Stimulated activated CD4-positive, alpha-beta T cell treated with anti-CD3 and anti-CD28 coated beads, Interleukin-12 subunit alpha, Interleukin-12 subunit beta, amount 100 ng/mL, for 48 hours (primary cell): ENCODE results near the gene HBS1L.
"Not testable (repeated sequence)": the region's sequence is repeated elsewhere in the genome, so short reads cannot be mapped to it uniquely, and the experiment has no call there.

Experiments
- DNase-seq, 3 donors: peaks; one replicate each; pipeline ENCODE4 v3.0.0-alpha.2; 2020; ENCODE audit warnings: low read depth in 2 of 3, low spot score in 1 of 3

The HBS1L gene

DNA sequence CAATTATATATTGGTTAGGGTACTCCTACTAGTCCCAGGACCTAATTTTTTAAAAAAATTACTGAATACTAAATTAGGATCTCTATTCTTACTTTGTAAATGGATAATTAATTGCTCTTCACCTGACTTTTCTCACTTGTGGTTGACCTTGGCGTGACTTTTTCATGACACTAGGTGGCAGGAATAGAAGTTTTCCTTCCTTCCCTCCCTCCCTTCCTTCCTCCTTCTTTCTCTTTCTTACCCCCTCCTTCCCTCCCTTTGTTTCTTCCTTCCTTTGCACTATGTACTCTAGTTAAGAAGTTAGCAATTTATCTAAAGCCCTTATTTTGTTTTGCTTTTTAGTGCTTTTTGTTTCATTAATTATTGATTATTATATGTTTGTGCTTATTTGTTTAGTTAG is 20.4 kb upstream of the HBS1L start:
- no peak for DNase-seq

DNA sequence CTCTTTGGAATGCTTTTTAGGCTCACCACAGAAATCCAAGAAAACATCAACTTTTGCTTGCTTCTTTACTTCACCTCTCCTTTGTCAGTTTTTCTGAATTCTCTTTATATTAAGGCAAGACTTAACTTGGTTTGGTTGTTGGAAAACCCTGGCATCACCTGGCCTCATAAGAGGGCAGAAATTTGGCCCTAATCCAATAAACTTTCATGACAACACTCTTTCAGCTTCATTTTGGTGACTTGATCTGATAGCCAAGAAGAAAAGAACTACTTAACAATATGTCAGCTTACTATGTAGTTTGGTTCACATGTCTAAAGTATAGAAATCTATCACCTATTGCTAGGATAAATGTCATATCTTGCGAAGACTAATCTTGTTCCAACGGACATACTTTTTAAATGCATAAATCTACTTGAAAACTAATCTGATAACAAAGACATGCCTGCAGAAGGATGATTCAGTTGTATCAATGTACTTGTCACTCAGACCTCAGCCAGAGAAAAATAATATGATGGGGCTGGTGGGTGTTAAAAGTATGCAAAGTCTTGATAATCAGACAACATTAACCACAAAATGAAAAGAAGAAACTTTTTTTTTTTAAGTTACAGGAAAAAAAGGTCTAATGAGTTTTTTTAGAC is 19.3 kb upstream of the HBS1L start:
- no peak for DNase-seq

DNA sequence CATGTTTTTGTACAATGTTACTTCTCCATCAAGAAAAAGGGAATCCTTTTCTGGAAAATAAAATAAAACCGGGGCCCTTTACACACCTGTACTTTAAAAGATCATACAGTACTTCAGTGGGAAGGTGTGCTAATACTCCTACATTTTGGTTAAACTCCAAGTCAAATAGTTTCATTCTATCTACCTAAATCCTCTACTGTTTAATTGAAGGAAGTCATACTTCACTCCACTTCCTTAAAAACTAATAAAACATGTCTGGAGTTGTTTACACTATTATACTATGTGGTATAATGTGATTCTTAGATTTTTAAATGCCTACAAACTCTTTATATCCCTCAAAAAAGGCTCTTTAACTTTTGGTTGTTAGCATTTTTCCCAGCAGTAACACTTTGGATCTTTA is 18.6 kb upstream of the HBS1L start:
- DNase-seq = no peak

DNA sequence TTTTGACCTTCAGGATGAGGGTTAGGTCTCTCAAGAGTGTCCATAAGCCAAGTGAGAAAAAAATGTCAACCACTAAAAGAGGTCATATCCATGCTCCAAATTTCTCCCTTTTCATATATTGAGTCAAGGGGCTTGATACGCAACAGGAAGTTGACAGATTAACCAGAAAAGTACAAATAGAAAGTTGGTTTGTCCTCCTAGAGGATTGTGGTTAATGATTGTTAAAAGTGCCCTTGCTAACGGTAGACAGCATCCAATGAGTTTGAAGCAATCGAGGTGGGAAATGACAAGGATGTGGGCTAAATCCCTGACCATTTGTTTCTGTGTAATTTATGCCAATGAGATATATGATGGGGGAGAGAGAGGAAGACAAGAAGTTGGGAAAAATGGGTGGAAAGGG is 18.1 kb upstream of the HBS1L start:
- no peak for DNase-seq

DNA sequence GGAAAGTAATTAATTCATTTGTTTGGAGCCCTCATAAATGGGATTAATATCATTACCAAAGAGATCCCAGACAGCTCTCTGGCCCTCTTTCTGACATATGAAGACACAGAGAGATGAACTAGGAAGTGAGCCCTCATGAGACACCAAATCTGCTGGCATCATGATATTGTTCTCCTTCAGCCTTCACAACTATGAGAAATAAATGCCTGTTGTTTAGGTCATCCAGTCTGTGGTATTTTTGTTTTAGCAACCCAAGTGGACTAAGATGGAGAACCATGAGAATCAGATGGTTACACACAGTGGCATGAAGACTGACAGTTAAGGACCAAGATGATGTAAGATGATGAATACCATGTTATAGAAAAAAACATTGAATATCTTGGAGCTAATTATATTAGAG is 16.9 kb upstream of the HBS1L start:
- no peak for DNase-seq

DNA sequence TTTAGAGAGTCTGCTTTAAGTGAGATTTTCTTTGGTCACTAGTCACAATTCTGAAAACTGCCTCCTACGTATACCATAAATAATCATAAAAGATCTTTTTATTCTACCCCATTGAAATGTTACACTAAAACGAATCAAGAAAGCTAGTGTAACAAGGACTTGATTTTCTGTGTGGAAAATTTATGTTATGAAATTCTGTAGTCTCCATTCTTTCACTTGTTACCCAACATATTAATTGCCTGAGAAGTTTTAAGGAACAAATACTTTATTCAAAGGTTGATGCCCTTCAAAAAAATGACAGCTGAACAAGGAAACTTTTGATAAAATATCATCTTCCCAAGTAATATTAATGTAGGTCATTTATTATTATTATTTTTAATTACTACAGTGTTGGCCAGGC is 13.3 kb upstream of the HBS1L start:
- DNase-seq = no peak

DNA sequence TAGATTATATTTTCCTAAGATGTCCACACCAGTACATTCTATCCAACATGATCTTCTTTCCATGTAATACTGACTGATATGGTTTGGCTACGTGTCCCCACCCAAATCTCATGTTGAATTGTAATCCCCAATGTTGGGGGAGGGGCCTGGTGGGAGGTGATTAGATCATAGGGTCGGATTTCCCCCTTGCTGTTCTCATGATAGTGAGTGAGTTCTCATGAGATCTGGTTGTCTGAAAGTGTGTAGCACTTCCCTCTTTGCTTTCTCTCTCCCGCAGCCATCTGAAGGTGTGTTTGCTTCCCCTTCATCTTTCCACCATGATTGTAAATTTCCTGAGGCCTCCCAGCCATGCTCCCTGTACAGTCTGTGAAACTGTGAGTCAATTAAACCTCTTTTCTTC is 12.2 kb upstream of the HBS1L start:
- peak in 1 of 3 donors; percentile 20 for DNase-seq

DNA sequence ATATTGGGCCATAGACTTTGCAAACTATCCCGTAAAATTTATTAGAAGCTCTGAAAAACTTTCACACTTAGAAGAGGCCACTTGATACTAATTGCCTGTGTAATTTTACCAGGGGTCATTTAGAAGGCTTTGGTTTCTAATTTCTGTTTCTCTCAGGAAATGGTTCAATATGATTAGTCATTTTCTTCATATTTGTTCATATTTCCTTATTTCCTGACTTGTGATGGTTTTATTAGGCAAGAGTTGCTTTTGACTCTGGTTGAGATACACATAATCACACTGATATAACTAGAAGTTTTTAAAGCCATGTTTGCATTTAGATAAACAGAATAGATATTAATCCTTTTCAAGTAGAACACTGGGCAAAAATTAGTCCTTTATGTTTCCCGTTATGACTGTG is 11.8 kb upstream of the HBS1L start:
- no peak for DNase-seq

DNA sequence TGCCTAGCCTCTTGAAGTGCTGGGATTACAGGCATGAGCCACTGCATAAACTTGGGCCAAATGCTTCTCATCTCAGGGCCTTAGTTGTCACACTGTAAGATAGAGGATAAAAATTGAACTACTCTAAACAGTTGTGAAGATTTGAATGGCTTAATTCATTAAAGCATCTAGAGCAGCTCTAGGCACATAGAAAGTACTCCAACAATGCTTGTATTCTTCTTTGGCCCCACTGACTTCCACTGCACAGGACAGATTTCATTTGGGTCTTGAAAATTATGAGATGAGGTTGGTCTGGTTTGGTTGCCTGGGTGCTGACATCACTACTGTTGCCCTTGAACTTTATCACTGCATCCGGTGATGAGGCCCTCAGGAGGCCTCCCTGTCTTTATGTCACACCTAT is 10.0 kb upstream of the HBS1L start:
- DNase-seq = no peak

DNA sequence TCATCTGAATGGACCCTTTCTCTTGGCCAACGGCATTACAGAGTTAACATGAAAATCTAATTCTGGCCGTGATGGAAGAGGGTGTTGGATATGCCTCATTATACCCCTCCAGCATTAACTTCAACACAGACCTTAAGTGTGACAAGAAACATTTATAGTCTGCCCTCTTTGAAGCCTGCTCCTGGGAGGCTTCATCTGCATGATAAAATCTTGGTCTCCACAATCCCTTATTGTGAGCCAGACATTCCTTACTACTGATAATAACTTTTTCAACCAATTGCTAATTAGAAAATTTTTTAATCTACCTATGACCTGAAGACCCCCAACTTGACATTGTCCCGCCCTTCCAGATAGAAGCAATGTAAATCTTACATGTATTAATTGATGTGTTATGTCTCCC is 9.3 kb upstream of the HBS1L start:
- DNase-seq = no peak

DNA sequence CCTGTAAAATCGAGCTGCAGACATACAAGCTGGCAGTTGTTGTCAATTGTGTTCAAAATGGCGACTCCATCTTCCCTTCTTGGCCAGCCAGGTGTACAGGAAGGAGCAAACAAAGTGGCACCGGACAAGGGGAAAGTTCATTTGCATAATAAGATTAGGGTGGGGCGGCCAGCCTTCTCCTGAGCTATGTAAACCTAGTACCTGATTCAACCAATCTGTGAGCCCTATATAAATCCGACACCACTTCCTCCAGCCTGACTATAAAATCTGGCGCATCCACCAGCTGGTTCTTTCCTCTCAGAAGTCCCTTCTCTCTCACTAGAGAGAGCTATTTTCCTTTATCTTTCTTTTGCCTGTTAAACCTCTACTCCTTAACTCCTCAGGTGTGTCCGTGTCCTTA is 8.1 kb upstream of the HBS1L start:
- no peak for DNase-seq

DNA sequence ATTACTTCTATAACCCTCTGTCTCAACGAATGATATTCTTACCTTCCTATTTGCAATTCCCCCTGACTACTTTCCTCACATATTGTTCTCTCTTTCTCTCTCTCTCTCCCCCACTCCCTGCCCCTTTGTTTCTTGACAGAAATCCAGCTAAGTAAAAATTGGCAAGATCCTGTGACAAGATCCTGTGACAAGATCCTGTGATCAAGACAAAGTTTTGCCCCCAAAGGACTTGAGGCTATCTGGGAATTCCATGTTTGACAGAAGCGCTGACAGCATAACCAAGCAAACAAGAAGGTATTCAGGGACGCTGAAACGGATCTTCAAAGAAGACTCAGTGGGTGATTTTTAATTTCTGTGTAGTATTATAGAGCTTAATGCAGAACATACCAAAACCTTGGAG is 5.5 kb upstream of the HBS1L start:
- DNase-seq = no peak

DNA sequence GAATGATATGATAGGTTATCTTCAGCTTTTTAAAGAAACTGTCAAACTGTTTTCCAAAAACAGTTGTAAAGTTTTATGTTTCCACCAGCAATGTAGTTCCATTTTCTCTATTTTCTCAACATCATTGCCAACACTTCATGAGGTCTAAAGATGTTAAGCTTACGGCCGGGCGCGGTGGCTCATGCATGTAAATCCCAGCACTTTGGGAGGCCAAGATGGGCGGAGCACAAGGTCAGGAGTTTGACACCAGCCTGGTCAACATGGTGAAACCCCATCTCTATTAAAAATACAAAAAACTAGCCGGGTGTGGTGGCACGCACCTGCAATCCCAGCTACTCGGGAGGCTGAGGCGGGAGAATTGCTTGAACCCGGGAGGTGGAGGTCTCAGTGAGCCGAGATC is 3.7 kb upstream of the HBS1L start:
- not testable (repeated sequence) for DNase-seq

DNA sequence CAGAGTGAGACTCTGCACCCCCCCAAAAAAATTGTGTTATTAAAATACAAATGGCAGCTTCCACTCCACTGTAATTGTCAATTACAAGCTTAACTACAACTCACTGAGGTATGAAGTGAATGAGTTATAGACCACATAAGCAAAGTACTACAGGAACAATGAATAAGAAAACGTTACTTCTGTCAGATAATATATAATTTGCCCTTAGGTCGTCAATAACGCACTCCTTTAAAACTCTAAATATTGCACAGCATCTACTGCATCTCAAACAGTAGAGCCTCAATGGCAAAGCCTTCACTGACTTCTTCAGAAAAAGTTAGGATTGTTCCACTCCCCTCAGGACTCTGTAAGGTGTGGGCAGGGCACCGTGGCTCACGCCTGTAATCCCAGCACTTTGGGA is 2.0 kb upstream of the HBS1L start:
- no peak for DNase-seq

DNA sequence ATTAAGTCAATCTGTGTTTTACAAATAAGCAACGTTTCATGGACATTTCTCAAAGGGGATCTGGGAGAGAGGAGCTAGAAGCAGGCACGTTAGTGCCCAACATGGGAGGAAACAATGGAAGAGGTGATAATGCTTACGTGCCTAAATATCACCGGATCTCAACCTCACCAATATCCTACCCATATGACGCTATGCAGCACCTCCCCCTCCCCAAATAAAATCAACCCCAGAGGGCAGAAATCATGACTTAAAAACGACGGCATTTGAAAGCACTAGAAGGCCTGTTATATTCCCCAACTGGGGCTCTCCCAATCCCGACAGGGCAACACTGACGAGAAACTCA is 425 bp downstream of the HBS1L start:
- no peak for DNase-seq

DNA sequence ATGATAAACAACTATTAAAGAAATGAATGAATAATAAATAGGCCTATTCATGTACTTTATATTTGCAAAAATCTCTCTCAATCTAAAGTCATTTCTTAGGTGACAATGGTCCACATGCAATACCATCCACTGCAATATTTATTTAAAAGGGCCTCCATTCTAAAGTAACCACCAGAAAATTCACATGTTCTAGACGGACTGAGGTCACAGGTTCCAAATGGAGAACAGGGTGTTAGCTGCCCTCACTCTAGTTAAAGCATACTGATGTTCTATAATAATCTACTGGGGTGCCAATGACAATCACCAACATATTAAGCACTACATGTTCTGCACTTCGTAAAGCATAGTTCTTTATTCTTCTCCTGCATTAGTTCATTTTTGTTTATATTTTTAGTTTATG is 1.2 kb downstream of the HBS1L start:
- no peak for DNase-seq

DNA sequence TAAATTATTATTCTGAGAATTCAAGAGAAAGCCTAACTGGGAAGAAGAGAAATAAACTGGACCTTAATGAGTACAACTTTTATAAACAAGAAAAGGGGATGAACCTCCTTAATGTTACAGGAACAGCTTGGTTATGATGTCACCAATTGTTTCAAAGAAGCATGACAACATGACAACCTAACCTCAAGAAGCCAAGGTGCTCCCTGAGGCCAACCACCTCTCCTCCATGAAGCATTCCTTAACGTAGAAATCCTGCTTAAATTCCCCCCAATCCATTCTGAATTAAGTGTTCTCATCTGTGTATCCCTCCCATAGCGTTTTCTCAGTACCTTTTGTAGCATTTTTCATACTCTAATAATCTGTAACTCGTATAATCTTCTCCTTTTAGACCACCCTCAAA is 1.7 kb downstream of the HBS1L start:
- DNase-seq = no peak

DNA sequence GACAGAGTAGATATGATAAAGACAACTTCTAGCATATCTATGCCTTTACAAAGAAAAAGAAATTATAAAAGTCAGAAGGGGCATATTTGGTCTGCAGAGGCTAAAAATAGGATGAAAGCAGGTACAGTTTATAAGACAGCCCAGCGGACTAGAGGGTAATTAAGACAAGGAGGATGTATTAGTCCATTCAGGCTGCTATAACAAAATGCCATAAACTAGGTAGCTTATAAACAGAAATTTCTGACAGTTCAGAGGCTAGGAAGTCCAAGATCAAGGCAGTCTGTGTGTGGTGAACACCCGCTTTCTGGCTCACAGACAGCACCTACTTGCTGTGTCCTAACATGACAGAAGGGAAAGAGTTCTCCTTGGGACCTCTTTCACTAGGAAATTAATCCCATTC is 5.7 kb downstream of the HBS1L start:
- no peak for DNase-seq

DNA sequence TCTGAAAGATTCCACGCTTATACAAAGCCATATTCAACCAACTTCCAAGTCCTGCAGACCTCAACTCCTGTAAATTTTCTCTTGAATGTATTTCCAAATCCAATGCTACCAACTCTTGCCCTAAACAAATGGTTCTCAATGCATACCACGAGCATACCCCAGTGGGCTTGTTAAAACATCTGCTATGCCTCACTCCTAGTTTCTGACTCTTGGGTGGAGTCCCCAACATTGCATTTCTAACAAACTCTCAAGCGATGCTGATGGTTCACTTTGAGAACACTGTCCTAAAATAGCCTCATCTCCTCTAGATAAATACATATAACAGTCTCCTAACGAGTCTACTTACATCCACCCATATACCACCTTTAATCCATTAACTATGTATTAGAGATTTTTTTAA is 7.3 kb downstream of the HBS1L start:
- no peak for DNase-seq

DNA sequence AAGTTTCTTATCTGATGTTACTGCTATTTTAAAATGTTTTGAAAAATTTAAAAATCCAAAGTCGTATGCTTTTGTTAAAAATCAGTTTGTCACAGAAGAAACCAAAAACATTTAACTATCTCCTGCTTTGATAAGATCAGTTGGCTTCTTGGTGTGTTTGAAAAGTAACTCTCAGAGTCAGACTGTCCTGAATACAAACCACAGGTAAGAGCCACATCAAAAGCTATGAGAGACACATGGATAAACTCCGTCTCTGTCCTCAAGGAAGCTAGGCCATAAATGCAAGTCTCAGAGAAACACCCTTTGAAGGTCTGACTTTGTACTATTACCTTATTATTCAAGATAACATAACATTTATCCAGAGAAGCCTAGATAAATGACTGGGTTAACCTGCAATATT is 7.7 kb downstream of the HBS1L start:
- no peak for DNase-seq

DNA sequence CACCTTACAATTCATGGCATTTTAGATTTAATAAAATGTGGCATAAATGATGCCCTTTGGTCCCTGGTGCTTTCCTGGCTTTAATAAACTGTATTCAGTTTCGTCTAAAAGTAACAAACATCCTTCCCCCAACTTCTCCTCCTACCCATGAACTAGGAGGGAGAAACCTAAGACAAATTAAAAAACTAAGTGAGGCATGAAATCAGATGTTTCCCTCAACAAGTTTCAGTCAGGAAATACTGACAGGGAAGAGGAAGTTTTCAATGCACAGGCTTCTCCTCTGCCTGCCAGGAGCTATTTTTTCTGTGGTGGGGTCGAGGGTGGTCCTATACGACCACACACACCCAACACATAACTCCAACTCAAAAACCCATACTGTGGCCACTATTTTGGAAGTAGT is 10.0 kb downstream of the HBS1L start:
- DNase-seq = no peak

DNA sequence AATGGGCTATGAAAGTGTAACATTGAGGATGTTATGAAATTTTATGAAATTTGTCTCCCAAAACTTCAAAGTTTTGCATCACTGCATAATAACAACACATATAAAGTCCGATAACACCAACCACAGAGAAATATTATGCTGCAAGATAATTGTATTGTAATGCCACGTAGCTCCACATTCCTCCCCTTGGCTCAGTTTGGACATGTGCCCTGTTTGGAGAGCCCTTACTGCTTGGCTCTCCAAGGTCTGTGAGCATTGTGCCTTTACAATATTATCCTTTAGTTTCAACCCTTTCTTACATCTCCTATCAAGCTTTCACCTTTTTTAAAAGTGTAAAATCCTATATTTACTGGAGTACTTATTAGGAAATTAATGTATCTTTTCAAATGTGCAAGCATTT is 10.8 kb downstream of the HBS1L start:
- DNase-seq = no peak

DNA sequence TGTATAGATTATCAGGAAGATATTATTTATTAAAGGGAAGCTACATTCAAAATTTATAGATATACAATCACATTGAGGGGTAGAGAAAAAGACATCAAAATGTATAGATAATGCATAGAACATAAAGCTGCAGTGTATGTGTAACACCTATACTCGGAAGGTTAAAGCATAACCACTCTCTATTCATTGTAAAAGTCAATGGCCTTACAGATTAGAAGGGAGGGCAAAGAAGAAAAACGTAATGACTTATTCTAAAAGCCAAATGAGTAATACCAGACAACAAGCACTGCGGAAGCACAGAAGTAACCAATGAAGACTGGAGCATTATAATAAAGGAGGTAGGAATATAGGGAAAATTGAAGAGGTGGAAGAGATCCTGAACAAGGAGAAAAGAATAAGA is 11.3 kb downstream of the HBS1L start:
- DNase-seq = no peak

DNA sequence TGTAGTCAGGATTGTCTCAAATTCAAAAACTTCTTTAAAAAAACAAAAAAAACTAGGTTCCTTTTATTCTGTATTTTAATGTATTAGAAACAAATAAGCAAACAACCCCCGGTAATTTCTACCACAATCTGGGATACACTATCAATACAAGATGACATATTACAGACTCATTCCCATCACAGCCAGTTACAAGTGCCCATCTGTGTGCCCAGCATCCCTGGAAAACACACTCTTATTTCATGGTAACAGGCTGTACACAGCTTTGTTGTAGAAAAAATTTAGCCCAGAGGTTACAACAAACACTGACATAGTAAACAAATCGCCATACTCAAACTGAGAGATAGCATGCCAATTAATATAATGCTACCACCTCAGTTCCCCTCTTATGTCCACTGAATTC is 16.3 kb downstream of the HBS1L start:
- no peak for DNase-seq
